ENCODE results near the gene CEMP1.

DNA sequence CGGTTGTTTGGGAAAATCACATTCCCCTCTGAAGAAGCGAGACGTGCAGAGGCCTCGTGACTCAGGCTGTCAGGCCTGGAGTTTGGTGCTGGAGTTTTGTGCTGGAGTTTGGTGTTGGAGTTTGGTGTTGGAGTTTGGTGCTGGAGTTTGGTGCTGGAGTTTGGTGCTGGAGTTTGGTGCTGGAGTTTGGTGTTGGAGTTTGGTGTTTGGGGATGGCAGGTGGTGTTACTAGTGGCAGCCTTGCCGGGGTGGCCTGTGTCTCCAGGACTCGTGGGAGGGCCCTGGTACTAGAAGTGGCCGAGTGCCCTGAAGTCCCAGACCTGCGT, 43.7 kb downstream of the CEMP1 start:
- TF ChIP-seq, protein P1, sequence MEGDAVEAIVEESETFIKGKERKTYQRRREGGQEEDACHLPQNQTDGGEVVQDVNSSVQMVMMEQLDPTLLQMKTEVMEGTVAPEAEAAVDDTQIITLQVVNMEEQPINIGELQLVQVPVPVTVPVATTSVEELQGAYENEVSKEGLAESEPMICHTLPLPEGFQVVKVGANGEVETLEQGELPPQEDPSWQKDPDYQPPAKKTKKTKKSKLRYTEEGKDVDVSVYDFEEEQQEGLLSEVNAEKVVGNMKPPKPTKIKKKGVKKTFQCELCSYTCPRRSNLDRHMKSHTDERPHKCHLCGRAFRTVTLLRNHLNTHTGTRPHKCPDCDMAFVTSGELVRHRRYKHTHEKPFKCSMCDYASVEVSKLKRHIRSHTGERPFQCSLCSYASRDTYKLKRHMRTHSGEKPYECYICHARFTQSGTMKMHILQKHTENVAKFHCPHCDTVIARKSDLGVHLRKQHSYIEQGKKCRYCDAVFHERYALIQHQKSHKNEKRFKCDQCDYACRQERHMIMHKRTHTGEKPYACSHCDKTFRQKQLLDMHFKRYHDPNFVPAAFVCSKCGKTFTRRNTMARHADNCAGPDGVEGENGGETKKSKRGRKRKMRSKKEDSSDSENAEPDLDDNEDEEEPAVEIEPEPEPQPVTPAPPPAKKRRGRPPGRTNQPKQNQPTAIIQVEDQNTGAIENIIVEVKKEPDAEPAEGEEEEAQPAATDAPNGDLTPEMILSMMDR (IDR thresholded peaks at IDR 0.05) = no peak
- TF ChIP-seq POLR2A (IDR thresholded peaks at IDR 0.05) (no peak), EP300 (IDR thresholded peaks at IDR 0.05) (no peak)

All from tibial nerve (tissue), 4 donors.